Smooth muscle cell (in vitro differentiated cells): ENCODE results near the gene OR4C45. TPM values are rescaled to one million over a fixed set of nuclear protein-coding genes. Genes with fewer than 3 reads are reported as not detected.

Experiments
- DNase-seq: peaks from one replicate; lab custom pipeline; 2025; ENCODE audit not compliant: unreplicated experiment; lab: John Stamatoyannopoulos, UW
- H2AFZ ChIP-seq: fragments of 200-600 bp; sonication (generic); 2 replicates; pipeline ENCODE4 v1.6.0; 2016; ENCODE audit warnings: antibody characterized with exemption, low read depth, mild to moderate bottlenecking
- H3F3A ChIP-seq: fragments of 200-600 bp; sonication (generic); 2 replicates; pipeline ENCODE4 v1.6.0; 2017; ENCODE audit warnings: antibody characterized with exemption, low read depth
- H3K27ac ChIP-seq: fragments of 200-600 bp; sonication (generic); 2 replicates; pipeline ENCODE4 v1.5.1; 2016; ENCODE audit warnings: low read depth, mild to moderate bottlenecking
- H3K27me3 ChIP-seq: fragments of 200-600 bp; sonication (generic); 2 replicates; pipeline ENCODE4 v1.6.1; 2016; ENCODE audit warnings: low read depth, mild to moderate bottlenecking
- H3K36me3 ChIP-seq: fragments of 200-600 bp; sonication (generic); 2 replicates; pipeline ENCODE4 v1.5.1; 2016; ENCODE audit warnings: low read depth
- H3K4me1 ChIP-seq: fragments of 200-600 bp; sonication (generic); 2 replicates; pipeline ENCODE4 v1.5.1; 2016; ENCODE audit warnings: low read depth
- H3K4me2 ChIP-seq: fragments of 200-600 bp; sonication (generic); 2 replicates; pipeline ENCODE4 v1.6.0; 2016; ENCODE audit warnings: mild to moderate bottlenecking
- H3K4me3 ChIP-seq: fragments of 200-600 bp; sonication (generic); 2 replicates; pipeline ENCODE4 v1.5.1; 2016; ENCODE audit warnings: mild to moderate bottlenecking
- H3K79me2 ChIP-seq: fragments of 200-600 bp; sonication (generic); 2 replicates; pipeline ENCODE4 v1.6.0; 2016; ENCODE audit warnings: low read depth, mild to moderate bottlenecking
- H3K9ac ChIP-seq: fragments of 200-600 bp; sonication (generic); 2 replicates; pipeline ENCODE4 v1.6.0; 2016; ENCODE audit warnings: low read depth
- H3K9me3 ChIP-seq: fragments of 200-600 bp; sonication (generic); replicated peaks from 2 replicates; pipeline ENCODE4 v1.5.1; 2016; ENCODE audit warnings: low read depth
- H4K20me1 ChIP-seq: fragments of 200-600 bp; sonication (generic); 2 replicates; pipeline ENCODE4 v1.6.0; 2016; ENCODE audit warnings: low read depth
- polyA plus RNA-seq: library from polyadenylated mRNA; unstranded; fragments of >200 nt; fragmentation: Nextera tagmentation; extraction: Ambion mirVana; gene quantifications from 2 replicates; pipeline ENCODE4 v1.2.1, GENCODE V29; 2016
- total RNA-seq: library from RNA; depleted of rRNA; stranded (reverse); fragments of >200 nt; gene quantifications from 2 replicates; pipeline ENCODE4 v1.2.3, GENCODE V29; 2014
- TF ChIP-seq, protein P1 (sequence below): fragments of 200-600 bp; sonication (generic); IDR thresholded peaks from 2 replicates; pipeline ENCODE4 v1.5.1; 2017; ENCODE audit warnings: borderline replicate concordance, mild to moderate bottlenecking, antibody characterized with exemption; ENCODE audit not compliant: insufficient read depth, poor library complexity, severe bottlenecking

Gene OR4C45
- total and polyA plus RNA-seq, 2 experiments from 2014 or later, result not detected

DNA sequence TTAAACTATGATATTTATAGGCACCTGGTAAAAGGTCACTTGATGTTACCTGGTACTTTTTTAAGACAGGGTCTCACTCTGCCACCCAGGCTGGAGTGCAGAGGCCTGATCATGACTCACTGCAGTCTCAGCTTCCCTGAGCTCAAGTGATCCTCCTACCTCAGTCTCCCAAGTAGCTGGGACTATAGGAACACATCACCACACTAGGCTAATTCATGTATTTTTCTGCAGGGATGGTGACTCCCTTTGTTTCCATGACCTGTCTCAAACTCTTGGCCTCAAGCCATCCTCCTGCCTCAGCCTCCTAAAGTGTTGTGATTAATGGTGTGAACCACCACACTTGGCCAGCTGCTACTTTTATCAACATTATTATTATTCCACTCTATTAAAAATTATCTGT lies 47.6 kb downstream of the OR4C45 start:
- Histone ChIP-seq H3F3A (no peaks in the 10 kb centered on the region), H3K79me2 (no peaks in the 10 kb centered on the region), H3K4me1 (no peaks in the 10 kb centered on the region), H3K9ac (no peak overlapping the region), H3K36me3 (no peaks in the 10 kb centered on the region), H3K27ac (no peak overlapping the region), H4K20me1 (no peaks in the 10 kb centered on the region), H3K27me3 (no peaks in the 10 kb centered on the region), H3K4me2 (no peak overlapping the region), H2AFZ (no peak overlapping the region), H3K9me3 (peaks cover 6% of the 10 kb centered on the region), H3K4me3 (no peak overlapping the region)
- DNase-seq, result no peak
- TF ChIP-seq, protein P1, sequence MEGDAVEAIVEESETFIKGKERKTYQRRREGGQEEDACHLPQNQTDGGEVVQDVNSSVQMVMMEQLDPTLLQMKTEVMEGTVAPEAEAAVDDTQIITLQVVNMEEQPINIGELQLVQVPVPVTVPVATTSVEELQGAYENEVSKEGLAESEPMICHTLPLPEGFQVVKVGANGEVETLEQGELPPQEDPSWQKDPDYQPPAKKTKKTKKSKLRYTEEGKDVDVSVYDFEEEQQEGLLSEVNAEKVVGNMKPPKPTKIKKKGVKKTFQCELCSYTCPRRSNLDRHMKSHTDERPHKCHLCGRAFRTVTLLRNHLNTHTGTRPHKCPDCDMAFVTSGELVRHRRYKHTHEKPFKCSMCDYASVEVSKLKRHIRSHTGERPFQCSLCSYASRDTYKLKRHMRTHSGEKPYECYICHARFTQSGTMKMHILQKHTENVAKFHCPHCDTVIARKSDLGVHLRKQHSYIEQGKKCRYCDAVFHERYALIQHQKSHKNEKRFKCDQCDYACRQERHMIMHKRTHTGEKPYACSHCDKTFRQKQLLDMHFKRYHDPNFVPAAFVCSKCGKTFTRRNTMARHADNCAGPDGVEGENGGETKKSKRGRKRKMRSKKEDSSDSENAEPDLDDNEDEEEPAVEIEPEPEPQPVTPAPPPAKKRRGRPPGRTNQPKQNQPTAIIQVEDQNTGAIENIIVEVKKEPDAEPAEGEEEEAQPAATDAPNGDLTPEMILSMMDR, result no peak

Other genes with a start within 250 kb of the OR4C45 start
- not detected in 2 replicates for gene OR4C13, start 80.5 kb upstream of the OR4C45 start, total RNA-seq
- not detected in 2 replicates for gene OR4C13, start 80.5 kb upstream of the OR4C45 start, polyA plus RNA-seq
- gene OR4C12, start 50.3 kb upstream of the OR4C45 start, total RNA-seq, result not detected in 2 replicates
- not detected in 2 replicates for gene OR4C12, start 50.3 kb upstream of the OR4C45 start, polyA plus RNA-seq